ENCODE results near the gene GUK1.

GRCh38 chr1:228175316-228176023, 35.4 kb downstream of the GUK1 start:
- TF ChIP-seq POLR2A (IDR thresholded peaks at IDR 0.05) (no peak), CTCF (IDR thresholded peaks at IDR 0.05) (no peak)

Data from uterus (tissue), 2 donors.